Measurements from ENCODE around the gene OR4K13.

OR4K13 gene, protein sequence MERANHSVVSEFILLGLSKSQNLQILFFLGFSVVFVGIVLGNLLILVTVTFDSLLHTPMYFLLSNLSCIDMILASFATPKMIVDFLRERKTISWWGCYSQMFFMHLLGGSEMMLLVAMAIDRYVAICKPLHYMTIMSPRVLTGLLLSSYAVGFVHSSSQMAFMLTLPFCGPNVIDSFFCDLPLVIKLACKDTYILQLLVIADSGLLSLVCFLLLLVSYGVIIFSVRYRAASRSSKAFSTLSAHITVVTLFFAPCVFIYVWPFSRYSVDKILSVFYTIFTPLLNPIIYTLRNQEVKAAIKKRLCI

DNA sequence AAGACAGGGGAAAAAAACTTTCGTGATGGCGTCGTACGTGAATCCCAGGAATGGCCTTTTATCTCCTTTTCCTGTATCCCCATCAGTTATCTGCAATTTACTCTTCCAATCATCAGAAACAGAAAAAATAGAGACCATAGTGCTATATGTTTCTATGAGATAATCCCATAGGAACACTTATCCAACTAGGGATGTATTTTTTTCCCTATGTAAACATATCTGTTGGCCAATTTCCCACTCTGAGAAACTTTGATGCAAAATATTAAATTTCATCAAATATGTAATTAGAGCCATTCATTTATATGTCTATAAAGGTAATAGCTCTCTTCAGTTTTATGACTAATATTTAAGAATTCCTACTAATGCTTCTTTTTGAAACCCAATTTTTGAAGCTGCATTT lies at the start of gene OR4K13:
Gene OR4K13 (minus strand): TSS at position 101 of the 400 bp plus-strand sequence. CDS start 1,280 bp downstream, outside the sequence.
- DNase-seq (ENCODE audit: low read depth), result no peak

DNA sequence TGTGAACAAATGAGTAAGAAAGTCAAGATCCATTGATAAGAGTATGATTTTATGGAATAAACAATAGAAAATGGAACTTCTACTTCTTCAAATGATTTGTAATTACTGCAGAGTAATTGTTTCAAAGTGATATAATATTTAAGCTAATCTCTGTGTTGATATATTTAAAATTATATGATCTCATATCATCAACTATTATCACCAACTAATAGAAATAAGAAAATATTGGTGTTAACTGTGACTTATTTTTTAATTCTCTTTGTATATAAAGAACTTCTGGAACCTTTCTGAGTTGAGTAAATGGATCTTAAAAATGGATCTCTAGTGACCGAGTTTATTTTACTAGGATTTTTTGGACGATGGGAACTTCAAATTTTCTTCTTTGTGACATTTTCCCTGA lies 23.9 kb upstream of the OR4K13 start, which contains the start of gene OR4L1:
Gene OR4L1 (plus strand): TSS at position 301 of the 400 bp plus-strand sequence. CDS start 0 bp downstream, at position 301.
- DNase-seq (ENCODE audit: low read depth), result no peak

DNA sequence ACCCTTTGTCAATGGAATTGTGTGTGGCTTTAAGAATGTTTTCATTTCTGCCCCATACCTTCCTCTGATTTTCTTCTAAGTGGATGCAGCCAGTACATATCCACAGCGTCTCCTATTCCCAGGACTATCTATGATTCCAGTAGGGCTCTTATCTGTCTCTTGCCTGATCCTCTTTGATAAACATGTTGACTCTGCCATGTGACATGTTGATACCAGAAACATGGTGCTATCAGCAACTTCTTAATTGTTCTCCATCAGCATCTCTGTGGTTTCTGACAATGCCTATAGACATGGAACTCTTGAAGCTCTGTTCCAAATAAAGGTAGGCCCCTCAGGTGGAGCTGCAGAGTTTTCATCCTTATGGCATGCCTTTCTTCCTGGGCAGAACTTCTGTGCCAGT lies 12.4 kb upstream of the OR4K13 start:
- DNase-seq (ENCODE audit: low read depth), result no peak

GRCh38 chr14:20044243-20044642 lies 8.4 kb upstream of the OR4K13 start:
- DNase-seq (ENCODE audit: low read depth), result no peak

GRCh38 chr14:20035449-20035848 lies 389 bp downstream of the OR4K13 start:
- no peak for DNase-seq (ENCODE audit: low read depth)

GRCh38 chr14:20031058-20031457 lies 4.8 kb downstream of the OR4K13 start:
- DNase-seq (ENCODE audit: low read depth), result no peak

DNA sequence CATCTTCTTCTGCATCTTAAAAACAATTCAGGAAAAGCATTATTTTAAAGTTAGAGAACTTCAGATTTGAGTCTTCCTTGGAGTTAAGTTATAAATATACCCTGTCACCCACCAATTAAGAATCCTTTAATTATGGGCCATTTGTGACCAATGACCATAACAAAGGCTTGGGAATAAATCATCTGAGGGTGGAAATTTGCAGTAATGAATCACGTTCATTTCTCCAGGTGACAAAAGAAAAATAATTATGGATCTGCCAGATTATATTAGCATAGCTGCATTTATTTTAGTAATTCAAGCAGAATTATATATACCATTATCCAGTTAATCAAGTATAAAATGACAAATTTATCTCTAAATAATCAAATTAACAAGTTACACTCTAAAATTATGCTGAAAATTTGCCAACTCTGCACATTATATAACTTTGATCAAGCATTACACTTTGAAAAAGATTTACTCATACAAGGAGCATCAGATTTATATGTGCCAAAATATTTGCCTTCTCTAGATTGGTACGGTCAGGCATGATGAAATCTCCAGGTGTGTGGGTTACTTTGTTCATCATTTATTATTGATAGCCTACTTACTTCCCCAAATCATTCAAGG lies 16.5 kb downstream of the OR4K13 start, which contains the start of gene OR4K14:
Gene OR4K14 (minus strand): TSS at position 51 of the 609 bp plus-strand sequence. CDS start 4,114 bp downstream, outside the sequence.
- no peak for DNase-seq (ENCODE audit: low read depth)

- no peak for DNase-seq (ENCODE audit: low read depth)
These were observed 27.7 kb downstream of the OR4K13 start for GRCh38 chr14:20008156-20008555.

- no peak for DNase-seq (ENCODE audit: low read depth)
These were observed 33.5 kb downstream of the OR4K13 start for GRCh38 chr14:20002319-20002718.

DNA sequence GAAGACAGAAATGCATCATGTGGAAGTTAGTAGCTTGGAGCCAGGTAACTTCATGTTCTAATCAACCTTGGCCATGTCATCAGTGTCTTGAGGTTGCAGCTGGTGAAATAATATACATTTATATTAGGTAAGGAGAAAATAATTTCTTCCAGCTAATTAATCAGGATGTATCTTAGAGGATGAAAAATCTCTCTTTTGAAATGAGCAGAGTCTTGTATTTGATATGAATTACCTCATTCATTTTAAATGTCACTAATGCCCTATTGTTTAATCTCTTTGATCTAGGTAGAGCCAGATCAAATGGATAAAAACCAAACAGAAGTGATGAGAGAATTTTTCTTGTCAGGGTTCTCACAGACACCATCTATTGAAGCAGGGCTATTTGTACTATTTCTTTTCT lies 34.0 kb downstream of the OR4K13 start, which contains the start of gene OR4Q2:
Gene OR4Q2 (plus strand): TSS at position 301 of the 400 bp plus-strand sequence.
- DNase-seq (ENCODE audit: low read depth), result no peak

DNA sequence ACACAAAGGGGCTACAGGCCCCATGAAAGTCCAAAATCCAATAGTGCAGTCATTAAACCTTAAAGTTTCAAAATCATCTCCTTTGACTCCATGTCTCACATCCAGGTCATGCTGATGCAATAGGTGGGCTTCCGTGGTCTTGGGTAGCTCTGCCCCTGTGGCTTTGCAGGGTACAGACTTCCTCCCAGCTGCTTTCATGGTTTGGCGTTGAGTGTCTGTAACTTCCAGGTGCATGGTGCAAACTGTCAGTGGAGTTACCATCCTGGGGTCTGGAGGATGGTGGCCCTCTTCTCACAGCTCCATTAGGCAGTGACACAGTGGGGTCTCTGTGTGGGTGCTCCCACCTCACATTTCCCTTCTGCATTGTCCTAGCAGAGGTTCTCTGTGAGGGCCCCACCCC lies 42.4 kb downstream of the OR4K13 start:
- no peak for DNase-seq (ENCODE audit: low read depth)

Measured in stimulated activated CD8-positive, alpha-beta memory T cell treated with anti-CD3 and anti-CD28 coated beads, Interleukin-7, amount 100 ng/mL, for 24 hours (primary cell).